DMS114 treated with DMSO at 0.1 percent for 48 hours (cell line): ENCODE results near the gene PSMD9.
"Not testable (repeated sequence)": the region's sequence is repeated elsewhere in the genome, so short reads cannot be mapped to it uniquely, and the experiment has no call there.

Source experiments
- DNase-seq: peaks from one replicate; lab custom pipeline; 2025; ENCODE audit not compliant: unreplicated experiment; lab: John Stamatoyannopoulos, UW

PSMD9 gene

DNA sequence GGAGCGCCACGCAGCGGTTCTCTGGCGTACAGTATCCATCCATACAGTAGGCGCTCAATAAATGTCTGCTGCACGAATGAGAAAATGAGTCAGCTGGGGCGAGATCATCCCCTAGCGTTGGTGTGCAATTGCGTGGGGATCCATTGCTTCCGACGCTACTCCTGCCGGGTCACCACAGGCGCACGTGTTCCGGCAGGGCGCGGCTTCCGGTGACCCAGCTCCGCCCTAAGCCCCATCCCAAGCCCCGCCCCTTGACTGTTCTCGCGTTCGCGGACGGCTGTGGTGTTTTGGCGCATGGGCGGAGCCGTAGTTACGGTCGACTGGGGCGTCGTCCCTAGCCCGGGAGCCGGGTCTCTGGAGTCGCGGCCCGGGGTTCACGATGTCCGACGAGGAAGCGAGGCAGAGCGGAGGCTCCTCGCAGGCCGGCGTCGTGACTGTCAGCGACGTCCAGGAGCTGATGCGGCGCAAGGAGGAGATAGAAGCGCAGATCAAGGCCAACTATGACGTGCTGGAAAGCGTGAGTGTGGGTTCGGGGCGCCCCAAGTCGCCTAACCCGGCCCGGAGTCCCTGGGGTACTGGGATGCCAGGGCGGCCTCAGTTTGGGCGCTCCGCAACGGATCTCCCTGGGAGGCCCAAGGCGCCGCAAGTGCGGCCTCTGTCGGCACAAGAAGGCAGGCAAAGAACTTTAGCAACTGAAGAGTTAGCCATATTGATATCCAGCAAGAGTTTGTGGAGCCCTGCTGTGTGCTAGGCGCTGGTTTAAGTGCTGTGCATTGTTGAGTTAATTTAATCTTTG, at the start of gene PSMD9:
Gene PSMD9, plus strand, starts transcription at position 313 of the 796 bp plus-strand sequence. Its CDS starts 67 bp downstream, at position 380.
- peak; percentile 94 for DNase-seq

- peak; percentile 97 for DNase-seq
Measured at GRCh38 chr12:121839106-121839992, 49.2 kb upstream of the PSMD9 start.

DNA sequence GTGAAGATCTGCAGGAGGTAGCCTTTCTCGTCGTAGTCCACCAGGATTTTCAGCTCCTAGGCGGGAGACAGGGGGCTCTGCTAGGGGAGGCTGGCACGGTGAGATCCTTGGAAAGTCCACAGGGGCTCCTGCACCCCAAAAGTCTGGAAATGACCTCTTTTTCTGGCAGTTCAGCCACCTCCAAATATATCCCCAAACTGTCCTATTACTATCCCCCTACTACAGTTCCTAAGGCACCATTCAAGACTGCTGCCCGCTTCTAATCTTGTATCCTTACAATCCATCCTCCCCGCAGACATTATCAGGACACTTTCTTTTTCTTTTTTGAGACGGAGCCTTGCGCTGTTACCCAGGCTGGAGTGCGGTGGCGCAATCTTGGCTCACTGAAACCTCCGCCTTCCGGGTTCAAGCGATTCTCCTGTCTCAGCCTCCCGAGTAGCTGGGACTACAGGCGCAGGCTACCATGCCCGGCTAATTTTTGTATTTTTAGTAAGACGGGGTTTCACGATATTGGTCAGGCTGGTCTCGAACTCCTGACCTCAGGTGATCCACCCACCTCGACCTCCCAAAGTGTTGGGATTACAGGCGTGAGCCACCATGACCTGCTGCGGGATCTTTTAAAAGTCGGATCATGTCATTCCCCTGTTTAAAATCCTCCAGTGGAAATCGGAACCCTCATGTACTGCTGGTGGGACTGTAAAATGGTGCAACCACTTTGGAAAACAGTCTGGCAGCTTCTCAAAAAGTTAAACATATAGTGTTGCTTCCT, 48.4 kb upstream of the PSMD9 start:
- DNase-seq, result no peak

DNA sequence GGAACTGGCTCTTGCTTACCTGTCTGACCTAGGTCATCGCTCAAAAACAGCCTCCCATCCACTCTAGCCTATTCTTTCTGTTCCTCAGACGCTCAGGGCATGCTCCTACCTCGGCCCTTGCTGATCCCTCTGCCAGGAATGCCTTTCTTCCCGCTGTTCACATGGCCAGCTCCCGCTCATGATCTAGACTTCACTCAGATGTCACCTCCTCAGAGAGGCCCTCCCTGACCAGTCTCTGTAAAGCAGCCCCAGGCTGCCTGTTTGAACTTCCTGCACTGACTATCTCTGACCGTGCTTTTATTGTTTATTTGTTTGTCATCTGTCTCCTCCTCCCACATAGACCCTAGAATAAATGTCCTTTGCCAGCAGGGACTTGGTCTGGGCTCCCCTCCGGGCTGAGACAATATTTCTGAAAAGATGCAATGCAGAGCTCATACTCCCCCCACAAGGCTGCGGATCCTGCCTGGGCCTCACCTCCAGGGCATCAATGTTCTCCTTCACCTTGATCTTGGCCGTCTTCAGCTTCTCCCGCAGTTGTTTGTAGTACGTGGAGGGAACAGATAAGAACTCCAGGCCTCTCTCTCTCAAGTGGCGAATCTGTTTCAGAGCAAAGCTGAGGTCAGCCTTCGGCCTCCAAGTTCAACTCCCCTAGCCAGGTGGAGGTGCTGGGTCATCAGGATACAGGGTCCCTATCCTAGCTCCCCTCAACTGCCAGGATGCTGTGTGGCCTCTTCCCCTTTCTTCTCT, 45.2 kb upstream of the PSMD9 start:
- DNase-seq, result no peak

- DNase-seq, result no peak
Measured at GRCh38 chr12:121845701-121846100, 42.9 kb upstream of the PSMD9 start.

DNA sequence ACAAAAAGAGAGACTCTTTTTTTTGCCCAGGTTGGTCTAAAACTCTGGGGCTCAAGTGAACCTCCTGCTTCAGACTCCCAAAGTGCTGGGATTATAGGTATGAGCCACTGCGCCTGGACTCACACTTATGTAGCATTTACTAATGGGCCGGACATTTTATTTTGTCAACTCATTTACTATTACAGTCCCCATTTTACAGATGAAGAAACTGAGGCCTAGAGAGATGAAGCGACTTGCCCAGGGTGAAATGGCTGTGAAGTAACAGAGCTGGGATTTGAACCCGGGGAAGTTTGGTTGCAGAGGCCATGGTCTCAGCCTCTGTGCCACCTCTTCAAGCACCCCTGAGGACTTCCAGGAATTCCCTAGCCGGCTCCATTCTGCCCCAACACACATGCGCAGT, 39.4 kb upstream of the PSMD9 start:
- no peak for DNase-seq

DNA sequence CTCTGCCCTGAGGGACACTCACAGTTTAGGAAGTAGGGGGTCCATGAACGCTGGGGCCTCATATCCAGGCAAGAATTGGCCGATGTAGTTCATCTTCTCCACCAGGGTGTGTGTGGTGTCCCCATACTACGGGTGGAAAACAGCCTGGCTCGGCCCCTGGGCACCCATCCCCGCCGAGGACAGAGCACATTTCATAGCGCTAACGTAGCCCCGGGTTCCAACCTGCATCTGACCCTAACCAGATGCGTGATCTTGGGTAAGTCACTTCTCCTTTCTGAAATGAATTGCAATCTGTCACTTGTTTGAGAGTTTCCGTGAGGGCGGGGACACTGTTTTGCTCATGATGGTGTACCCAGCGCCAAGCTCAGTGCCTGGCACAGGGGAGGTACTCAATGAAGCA, 38.9 kb upstream of the PSMD9 start:
- DNase-seq, result no peak

- DNase-seq, result not testable (repeated sequence)
Measured at GRCh38 chr12:121852392-121852791, 36.2 kb upstream of the PSMD9 start.

DNA sequence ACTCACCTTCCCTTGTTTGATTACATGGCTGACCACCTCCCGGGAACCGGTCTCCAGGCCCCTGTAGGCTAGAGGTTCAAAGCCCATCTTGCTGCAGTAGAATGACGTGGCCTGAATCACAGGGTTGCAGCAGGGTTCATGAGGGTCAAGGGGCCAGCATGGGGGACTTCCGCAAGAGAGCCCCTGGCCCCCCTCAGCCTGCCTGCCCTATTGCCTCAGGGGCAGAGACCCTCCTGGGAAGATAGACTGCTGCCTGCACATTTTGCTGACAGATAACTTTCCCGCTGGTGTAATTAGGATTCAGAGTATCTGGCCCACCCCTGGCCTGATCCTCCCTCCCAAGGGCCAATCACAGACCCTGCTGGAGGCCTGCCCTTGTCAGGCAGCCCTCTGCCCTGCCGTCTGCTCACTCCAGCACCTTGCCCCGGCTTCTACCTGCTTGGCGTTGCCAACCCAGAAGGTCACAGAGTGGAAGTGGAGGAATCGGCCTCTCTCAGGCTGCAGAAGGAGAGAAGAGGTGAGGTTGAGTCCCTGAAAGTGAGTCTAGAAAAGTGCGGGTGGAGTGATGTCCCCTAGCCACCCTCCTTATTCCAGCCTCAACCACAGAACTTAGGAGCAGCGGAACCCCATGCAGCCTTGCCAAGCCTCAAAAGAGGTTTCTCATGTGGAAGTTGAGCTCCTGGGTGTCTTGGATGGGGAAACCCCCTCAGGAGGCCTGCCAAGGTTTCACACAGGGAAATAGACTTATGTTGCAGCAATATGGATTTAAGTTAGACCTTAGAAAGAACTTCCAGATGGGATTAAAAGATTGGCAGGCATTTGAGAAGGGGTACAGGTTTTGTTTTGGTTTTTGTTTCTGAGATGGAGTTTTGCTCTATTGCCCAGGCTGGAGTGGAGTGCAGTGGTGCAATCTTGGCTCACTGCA, 31.0 kb upstream of the PSMD9 start:
- DNase-seq, result no peak

GRCh38 chr12:121858318-121858661, 30.3 kb upstream of the PSMD9 start:
- no peak for DNase-seq

DNA sequence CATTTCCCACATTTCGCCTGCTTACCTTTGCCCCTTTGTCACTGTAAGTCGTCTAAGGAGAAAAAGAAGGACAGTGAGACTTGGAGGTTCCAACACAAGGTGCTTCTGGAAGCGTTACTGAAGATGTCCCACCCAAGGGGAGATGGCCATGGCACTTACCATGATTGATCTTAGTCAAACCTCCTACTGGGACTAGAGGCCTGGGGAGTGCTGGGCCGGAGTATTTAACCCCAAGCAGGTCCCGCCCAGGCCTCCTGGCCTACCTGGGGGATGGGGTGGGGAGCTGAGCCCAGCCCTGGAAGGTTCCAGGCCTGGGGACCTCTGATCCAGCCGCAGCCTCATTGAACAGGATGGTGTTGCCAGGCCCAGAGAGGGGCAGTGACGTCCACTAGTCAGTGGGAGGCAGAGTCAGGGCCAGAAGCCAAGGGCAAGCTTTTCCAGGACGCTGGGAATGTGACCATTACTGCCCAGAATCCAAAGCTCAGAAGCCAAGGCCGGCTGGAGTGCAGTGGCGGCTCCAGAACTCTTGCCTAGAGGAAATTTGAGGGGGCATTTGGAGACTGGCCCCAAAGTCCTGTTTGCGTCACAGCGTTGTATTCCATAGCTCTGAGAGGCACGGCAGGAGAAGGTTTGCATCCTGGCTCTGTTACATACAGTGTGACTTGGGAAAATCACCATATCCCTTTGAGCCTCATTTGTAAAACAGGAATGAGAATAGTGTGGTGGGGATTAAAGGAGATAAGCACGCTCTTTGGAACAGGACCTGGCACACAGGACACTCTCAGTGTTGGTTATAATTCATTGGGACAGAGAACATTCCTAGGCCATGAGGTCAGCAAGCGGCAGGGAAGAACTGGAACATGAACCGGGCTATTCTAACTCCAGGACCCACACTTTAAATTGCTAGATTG, 29.7 kb upstream of the PSMD9 start, which contains the start of gene HPD:
Gene HPD, minus strand, starts transcription at position 198 of the 911 bp plus-strand sequence. Its CDS starts 36 bp downstream, at position 162.
- no peak for DNase-seq

- DNase-seq, result no peak
Measured at GRCh38 chr12:121860257-121860656, 28.3 kb upstream of the PSMD9 start.

GRCh38 chr12:121860699-121861098, 27.9 kb upstream of the PSMD9 start:
- DNase-seq, result not testable (repeated sequence)

GRCh38 chr12:121861636-121862254, 26.8 kb upstream of the PSMD9 start:
- no peak for DNase-seq

GRCh38 chr12:121866331-121866730, 22.3 kb upstream of the PSMD9 start:
- DNase-seq, result no peak

DNA sequence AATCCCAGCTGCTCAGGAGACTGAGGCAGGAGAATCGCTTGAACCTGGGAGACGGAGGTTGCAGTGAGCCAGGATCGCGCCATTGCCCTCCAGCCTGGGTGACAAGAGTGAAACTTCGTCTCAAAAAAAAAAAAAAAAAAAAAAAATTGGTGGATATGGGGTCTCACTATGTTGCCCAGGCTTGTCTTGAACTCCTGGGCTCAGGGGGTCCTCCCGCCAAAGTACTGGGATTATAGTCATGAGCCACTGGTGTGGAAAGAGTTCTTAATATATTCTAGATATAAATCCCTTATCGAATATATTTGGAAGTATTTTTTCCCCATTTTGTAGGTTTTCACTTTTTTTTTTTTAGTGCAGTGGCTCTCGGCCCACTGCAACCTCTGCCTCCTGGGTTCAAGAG, 19.4 kb upstream of the PSMD9 start:
- not testable (repeated sequence) for DNase-seq

DNA sequence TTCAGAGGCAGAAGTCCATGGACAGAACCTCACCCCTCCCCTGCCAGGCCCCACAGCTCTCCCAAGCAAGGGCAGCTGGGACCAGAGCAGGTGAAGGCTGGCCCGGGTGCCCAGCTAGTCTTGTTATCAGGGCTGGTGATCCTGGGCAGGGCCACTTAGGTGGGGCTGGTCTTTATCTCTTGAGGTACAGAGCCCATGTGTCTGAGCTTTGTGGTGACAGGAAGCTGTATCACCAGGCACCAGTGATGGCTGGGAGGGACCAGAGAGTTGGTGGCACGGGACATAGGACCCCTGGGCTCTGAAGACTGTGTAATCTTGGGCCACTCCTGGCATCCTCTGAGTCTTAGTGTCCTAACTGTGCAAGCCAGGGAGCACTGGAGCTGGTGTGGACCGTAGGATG, 17.1 kb upstream of the PSMD9 start:
- DNase-seq, result no peak
